HL-60 (cell line): ENCODE data around the gene AHRR.

ENCODE experiments used
- CTCF ChIP-seq: IDR thresholded peaks from one replicate; pipeline ENCODE4 v1.5.1; 2011; ENCODE audit warnings: low read length, control low read depth, inconsistent platforms; ENCODE audit not compliant: insufficient read depth
- GABPA ChIP-seq: IDR thresholded peaks from 2 replicates; pipeline ENCODE4 v1.6.1; 2012; ENCODE audit warnings: low read depth
- POLR2AphosphoS5 ChIP-seq: IDR thresholded peaks from 2 replicates; pipeline ENCODE4 v1.6.1; 2012; ENCODE audit warnings: low read depth

GRCh38 chr5:428754-429452 is 107.4 kb downstream of the AHRR start:
- TF ChIP-seq POLR2AphosphoS5 (no peak), CTCF (no peak), GABPA (no peak)
